HG03571 (cell line): Measurements from ENCODE around the gene LRRC73.
"Not testable (repeated sequence)": the region's sequence is repeated elsewhere in the genome, so short reads cannot be mapped to it uniquely, and the experiment has no call there.

Experiments
- ATAC-seq: cut with Tn5 transposase; IDR thresholded peaks from one replicate; pipeline ENCODE4 v1.9.1; 2021; ENCODE audit not compliant: unreplicated experiment

The LRRC73 gene

GRCh38 chr6:43511824-43512415 is 1.8 kb upstream of the LRRC73 start:
- ATAC-seq: no peak

GRCh38 chr6:43510827-43511163 is 649 bp upstream of the LRRC73 start:
- ATAC-seq: no peak

- ATAC-seq: peak; percentile 6
Observed at GRCh38 chr6:43509142-43509983, 783 bp downstream of the LRRC73 start.

- no peak for ATAC-seq
Observed at GRCh38 chr6:43508481-43509141, 1.5 kb downstream of the LRRC73 start.

GRCh38 chr6:43506667-43507471 is 3.3 kb downstream of the LRRC73 start:
- no peak for ATAC-seq

- no peak for ATAC-seq
Observed at GRCh38 chr6:43506171-43506570, 4.0 kb downstream of the LRRC73 start.

GRCh38 chr6:43505718-43506117 is 4.4 kb downstream of the LRRC73 start:
- ATAC-seq: no peak

- no peak for ATAC-seq
Observed at GRCh38 chr6:43504756-43505593, 5.2 kb downstream of the LRRC73 start.

- no peak for ATAC-seq
Observed at GRCh38 chr6:43503443-43503842, 6.7 kb downstream of the LRRC73 start.

GRCh38 chr6:43502666-43503065 is 7.5 kb downstream of the LRRC73 start:
- no peak for ATAC-seq

- no peak for ATAC-seq
Observed at GRCh38 chr6:43500921-43501320, 9.2 kb downstream of the LRRC73 start.

GRCh38 chr6:43499028-43499815 is 10.9 kb downstream of the LRRC73 start:
- no peak for ATAC-seq

- not testable (repeated sequence) for ATAC-seq
Observed at GRCh38 chr6:43498291-43498690, 11.9 kb downstream of the LRRC73 start.

- no peak for ATAC-seq
Observed at GRCh38 chr6:43497689-43498088, 12.5 kb downstream of the LRRC73 start.

GRCh38 chr6:43497129-43497396 is 13.1 kb downstream of the LRRC73 start:
- ATAC-seq: no peak

GRCh38 chr6:43496370-43497128 is 13.6 kb downstream of the LRRC73 start:
- no peak for ATAC-seq

GRCh38 chr6:43495409-43495941 is 14.7 kb downstream of the LRRC73 start:
- ATAC-seq: no peak

GRCh38 chr6:43494766-43495165 is 15.4 kb downstream of the LRRC73 start:
- ATAC-seq: no peak

GRCh38 chr6:43494321-43494720 is 15.8 kb downstream of the LRRC73 start:
- no peak for ATAC-seq
